Measurements from ENCODE around the gene NUP98. TPM values are rescaled to one million over a fixed set of nuclear protein-coding genes. Genes with fewer than 3 reads are reported as not detected.
"Not testable (repeated sequence)": the region's sequence is repeated elsewhere in the genome, so short reads cannot be mapped to it uniquely, and the experiment has no call there.

Gene NUP98
- total and polyA plus RNA-seq, 5 donors: 22.9 to 55.9 (median 42.7) TPM

DNA sequence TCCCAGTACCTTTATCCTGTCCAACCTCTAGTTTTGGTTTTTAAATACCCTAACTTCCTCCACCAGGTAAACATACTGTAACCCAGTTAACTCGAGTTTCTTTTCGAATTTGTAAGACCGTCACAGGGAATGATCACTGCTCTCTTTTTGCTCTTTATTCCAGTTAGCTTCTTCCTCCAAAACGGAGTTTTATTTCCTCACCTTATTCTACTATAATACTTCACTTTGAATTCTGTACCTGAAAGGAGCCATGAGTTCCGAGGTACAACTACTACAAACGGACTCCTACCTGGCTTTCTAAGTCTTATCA is 1.4 kb downstream of the NUP98 start:
- Histone ChIP-seq H3K9me3 (ENCODE audit: control insufficient read depth, low read length) (no peaks in the 10 kb centered on the region), H3K4me1 (ENCODE audit: control insufficient read depth, insufficient read depth, low read length) (no peaks in the 10 kb centered on the region), H3K27ac (ENCODE audit: low read length) (no peak overlapping the region), H3K4me3 (ENCODE audit: low read length) (peak overlapping the region; percentile 90), H3K27me3 (ENCODE audit: control insufficient read depth, insufficient read depth) (no peaks in the 10 kb centered on the region)
- 40% methylated on average over 6 of the region's 6 CpGs for WGBS
- intact Hi-C loops (cut with DNase I): no loop called here
- ATAC-seq (no peak), DNase-seq (no peak)

DNA sequence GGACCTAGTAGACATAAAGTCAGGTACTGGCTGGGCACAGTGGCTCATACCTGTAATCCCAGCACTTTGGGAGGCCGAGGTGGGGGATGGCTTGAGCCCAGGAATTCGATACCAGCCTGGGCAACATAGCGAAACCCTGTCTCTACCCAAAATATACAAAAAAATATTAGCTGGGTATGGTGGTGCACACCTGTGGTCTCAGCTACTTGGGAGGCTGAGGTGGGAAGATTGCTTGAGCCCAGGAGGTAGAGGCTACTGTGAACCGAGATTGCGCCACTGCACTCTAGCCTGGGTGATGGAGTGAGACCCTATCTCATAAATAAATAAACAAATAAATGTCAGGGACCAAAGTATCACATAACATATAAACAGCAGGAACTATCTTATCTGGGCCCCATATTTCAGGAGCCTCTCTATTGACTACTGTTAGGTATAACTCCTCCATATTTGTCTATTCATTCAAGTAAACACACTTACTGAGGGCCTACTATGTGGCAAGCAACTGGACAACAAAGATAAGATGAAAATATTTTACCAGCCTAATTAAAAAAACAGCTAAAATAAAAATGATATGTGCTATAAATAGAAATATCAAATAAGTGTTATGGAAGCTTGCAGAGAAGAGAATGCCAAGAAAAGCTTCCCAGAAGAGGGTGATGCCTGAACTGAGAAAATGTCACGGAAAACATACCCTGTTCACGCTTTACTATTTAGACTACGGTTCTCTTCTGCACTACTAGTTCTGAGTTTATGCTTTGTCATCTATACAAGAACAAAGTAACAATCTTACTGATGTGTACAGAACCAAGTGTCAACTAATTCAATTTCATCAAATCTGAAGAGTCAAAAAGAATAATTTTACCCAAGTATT is 2.0 kb downstream of the NUP98 start:
- Histone ChIP-seq H3K4me1 (ENCODE audit: control insufficient read depth, insufficient read depth, low read length) (no peaks in the 10 kb centered on the region), H3K27me3 (ENCODE audit: control insufficient read depth, insufficient read depth) (no peaks in the 10 kb centered on the region), H3K27ac (ENCODE audit: low read length) (peak overlapping the region; percentile 42), H3K4me3 (ENCODE audit: low read length) (peak overlapping the region; percentile 90), H3K9me3 (ENCODE audit: control insufficient read depth, low read length) (no peaks in the 10 kb centered on the region)
- ATAC-seq: no peak
- DNase-seq: no peak
- WGBS: 77% methylated on average over 8 of the region's 8 CpGs
- intact Hi-C loops (cut with DNase I): no loop called here

DNA sequence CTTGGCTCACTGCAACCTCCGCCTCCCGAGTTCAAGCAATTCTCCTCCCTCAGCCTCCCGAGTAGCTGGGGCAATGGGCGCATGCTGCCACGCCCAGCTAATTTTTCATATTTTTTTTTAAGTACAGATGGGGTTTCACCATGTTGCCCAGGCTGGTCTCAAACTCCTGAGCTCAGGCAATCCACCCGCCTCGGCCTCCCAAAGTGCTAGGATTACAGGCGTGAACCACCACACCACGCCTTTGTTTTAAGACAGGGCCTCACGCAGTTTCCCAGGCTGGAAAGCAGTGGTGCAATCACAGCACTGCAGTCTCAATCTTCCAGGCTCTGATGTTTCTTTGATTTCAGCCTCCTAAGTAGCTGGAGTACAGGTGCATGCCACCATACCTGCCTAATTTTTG is 3.0 kb downstream of the NUP98 start:
- 96% methylated on average over 10 of the region's 10 CpGs for WGBS
- H3K9me3 ChIP-seq (ENCODE audit: control insufficient read depth, low read length); DNase-seq; H3K4me3 ChIP-seq (ENCODE audit: low read length); H3K4me1 ChIP-seq (ENCODE audit: control insufficient read depth, insufficient read depth, low read length); H3K27me3 ChIP-seq (ENCODE audit: control insufficient read depth, insufficient read depth); H3K27ac ChIP-seq (ENCODE audit: low read length); ATAC-seq: not testable (repeated sequence)
- intact Hi-C loops (cut with DNase I): loop anchor here in 1 of 4 donors (5.0 kb wide), 1 partner anchor 48 kb away; the partner anchor contains the start of gene RHOG

DNA sequence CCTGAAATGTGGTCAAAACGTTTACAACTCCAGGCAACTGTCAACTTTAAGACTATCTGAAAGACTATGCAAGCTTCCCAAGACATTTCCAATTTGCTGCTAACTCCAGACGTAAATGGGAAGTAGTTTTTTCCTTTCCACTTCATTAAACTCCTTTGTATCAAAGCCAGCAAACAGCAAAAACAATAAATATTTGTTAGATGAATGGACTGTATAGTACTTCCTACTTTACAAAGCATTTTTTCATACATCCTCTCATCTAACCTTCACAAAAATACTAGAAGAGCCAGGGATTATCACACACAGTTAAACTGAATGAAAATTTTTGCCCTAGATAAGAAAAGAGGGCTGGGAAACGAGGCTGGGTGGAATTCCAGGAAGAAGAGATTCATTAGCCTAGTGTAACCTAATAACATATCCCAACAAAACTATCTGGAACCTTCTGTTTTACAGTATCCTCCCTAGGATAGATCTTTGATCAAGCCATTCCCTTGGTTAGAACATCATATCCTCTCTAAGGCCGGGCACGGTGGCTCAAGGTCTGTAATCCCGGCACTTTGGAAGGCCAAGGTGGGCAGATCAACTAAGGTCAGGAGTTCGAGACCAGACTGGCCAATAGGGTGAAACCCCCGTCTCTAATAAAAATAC is 10.4 kb downstream of the NUP98 start:
- Histone ChIP-seq H3K9me3 (ENCODE audit: control insufficient read depth, low read length) (no peaks in the 10 kb centered on the region), H3K27ac (ENCODE audit: low read length) (no peak overlapping the region), H3K4me1 (ENCODE audit: control insufficient read depth, insufficient read depth, low read length) (peaks cover 4% of the 10 kb centered on the region), H3K4me3 (ENCODE audit: low read length) (no peak overlapping the region), H3K27me3 (ENCODE audit: control insufficient read depth, insufficient read depth) (no peaks in the 10 kb centered on the region)
- ATAC-seq (peak in 1 of 2 donors; percentile 19), DNase-seq (no peak)
- WGBS: 61% methylated on average over 8 of the region's 8 CpGs
- intact Hi-C loops (cut with DNase I): no loop called here

- peaks cover 4% of the 10 kb centered on the region for H3K4me1 ChIP-seq (ENCODE audit: control insufficient read depth, insufficient read depth, low read length)
- intact Hi-C loops (cut with DNase I): no loop called here
- no peak overlapping the region for H3K27ac ChIP-seq (ENCODE audit: low read length)
- H3K9me3 ChIP-seq (ENCODE audit: control insufficient read depth, low read length): no peaks in the 10 kb centered on the region
- H3K27me3 ChIP-seq (ENCODE audit: control insufficient read depth, insufficient read depth): no peaks in the 10 kb centered on the region
- 87% methylated on average over 4 of the region's 4 CpGs for WGBS
- DNase-seq (no peak), ATAC-seq (no peak)
- H3K4me3 ChIP-seq (ENCODE audit: low read length): no peak overlapping the region
Measured at GRCh38 chr11:3783611-3784010, 13.7 kb downstream of the NUP98 start.

GRCh38 chr11:3782963-3783362 is 14.4 kb downstream of the NUP98 start:
- H3K9me3 ChIP-seq (ENCODE audit: control insufficient read depth, low read length): no peaks in the 10 kb centered on the region
- H3K27ac ChIP-seq (ENCODE audit: low read length): no peak overlapping the region
- no peak overlapping the region for H3K4me3 ChIP-seq (ENCODE audit: low read length)
- no peak for DNase-seq
- intact Hi-C loops (cut with DNase I): no loop called here
- peaks cover 4% of the 10 kb centered on the region for H3K4me1 ChIP-seq (ENCODE audit: control insufficient read depth, insufficient read depth, low read length)
- 88% methylated on average over 5 of the region's 5 CpGs for WGBS
- ATAC-seq: no peak
- no peaks in the 10 kb centered on the region for H3K27me3 ChIP-seq (ENCODE audit: control insufficient read depth, insufficient read depth)

DNA sequence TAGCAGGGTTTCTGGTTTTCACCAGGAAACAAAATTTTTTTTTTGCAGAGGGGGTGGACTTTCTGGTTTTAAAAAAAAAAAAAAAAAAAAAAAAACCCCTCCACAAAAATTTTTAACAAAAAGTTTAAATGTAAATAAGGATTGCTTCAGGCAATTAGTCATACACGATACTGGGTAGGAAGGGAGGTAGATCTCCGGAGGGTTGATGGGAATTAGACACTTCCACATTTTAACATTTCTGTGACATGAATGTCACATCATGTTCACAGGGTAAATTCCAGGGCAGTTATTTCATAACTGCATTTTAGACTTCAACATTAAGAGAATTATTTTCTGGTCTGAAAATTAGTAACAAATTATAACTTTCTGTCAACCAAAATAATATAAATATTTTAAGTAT is 15.9 kb downstream of the NUP98 start:
- Histone ChIP-seq H3K4me3 (ENCODE audit: low read length) (no peak overlapping the region), H3K4me1 (ENCODE audit: control insufficient read depth, insufficient read depth, low read length) (no peaks in the 10 kb centered on the region), H3K9me3 (ENCODE audit: control insufficient read depth, low read length) (no peaks in the 10 kb centered on the region), H3K27ac (ENCODE audit: low read length) (no peak overlapping the region), H3K27me3 (ENCODE audit: control insufficient read depth, insufficient read depth) (no peaks in the 10 kb centered on the region)
- no peak for DNase-seq
- 25% methylated on average over 2 of the region's 2 CpGs for WGBS
- ATAC-seq: no peak
- intact Hi-C loops (cut with DNase I): no loop called here

DNA sequence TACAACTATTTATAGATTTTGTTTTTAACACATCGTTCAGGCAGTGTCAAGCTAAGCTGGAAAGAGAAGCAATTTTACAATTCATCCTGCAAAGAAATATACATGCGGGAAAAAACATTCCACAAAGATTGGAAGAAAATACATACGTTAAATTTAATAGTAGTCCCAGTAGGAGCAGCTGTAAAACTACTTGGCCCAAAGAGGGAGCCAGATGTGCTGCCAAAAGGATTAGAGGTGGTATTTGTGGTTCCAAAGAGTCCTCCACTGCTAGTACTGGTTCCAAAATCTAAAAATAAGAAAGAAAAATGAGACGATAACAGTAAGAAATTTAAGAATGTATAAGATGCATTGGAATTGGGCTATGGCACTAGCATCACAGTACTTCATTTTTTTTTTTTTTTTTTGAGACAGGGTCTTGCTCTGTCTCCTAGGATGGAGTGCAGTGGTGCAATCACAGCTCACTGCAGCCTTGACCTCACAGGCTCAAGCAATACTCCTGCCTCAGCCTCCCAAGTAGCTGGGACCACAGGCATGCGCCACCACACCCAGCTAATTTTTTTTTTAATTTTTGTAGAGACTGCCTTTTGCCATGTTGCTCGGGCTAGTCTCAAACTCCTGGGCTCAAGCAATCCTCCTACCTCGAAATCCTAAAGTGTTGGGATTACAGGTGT is 21.5 kb downstream of the NUP98 start:
- 76% methylated on average over 7 of the region's 7 CpGs for WGBS
- DNase-seq (no peak), ATAC-seq (no peak)
- intact Hi-C loops (cut with DNase I): loop anchor here in 1 of 4 donors (10.0 kb wide), 1 partner anchor 71 kb away; no protein-coding TSS in a partner anchor
- Histone ChIP-seq H3K27me3 (ENCODE audit: control insufficient read depth, insufficient read depth) (no peaks in the 10 kb centered on the region), H3K9me3 (ENCODE audit: control insufficient read depth, low read length) (no peaks in the 10 kb centered on the region), H3K4me1 (ENCODE audit: control insufficient read depth, insufficient read depth, low read length) (no peaks in the 10 kb centered on the region), H3K27ac (ENCODE audit: low read length) (no peak overlapping the region), H3K4me3 (ENCODE audit: low read length) (no peak overlapping the region)

DNA sequence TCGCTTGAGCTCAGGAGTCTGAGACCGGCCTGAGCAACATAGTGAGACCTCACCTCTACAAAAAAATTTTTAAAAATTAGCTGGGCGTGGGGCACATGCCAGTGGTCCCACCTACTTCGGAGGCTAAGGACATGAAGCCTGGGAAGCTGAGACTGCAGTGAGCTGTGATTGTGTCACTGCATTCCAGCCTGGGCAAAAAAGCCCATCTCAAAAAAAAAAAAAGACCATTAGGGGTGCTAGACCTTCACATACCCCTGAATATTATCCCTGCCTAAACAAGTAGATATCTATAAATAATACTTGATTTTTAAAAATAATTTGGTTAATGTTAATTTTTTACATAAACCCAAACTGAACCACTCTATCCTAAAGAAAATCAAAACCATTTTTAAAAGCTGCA is 24.2 kb downstream of the NUP98 start:
- WGBS: 93% methylated on average over 4 of the region's 4 CpGs
- H3K9me3 ChIP-seq (ENCODE audit: control insufficient read depth, low read length): no peaks in the 10 kb centered on the region
- intact Hi-C loops (cut with DNase I): loop anchor here in 1 of 4 donors (10.0 kb wide), 1 partner anchor 68 kb away; no protein-coding TSS in a partner anchor
- no peaks in the 10 kb centered on the region for H3K4me1 ChIP-seq (ENCODE audit: control insufficient read depth, insufficient read depth, low read length)
- H3K4me3 ChIP-seq (ENCODE audit: low read length): no peak overlapping the region
- no peak overlapping the region for H3K27ac ChIP-seq (ENCODE audit: low read length)
- no peak for DNase-seq
- H3K27me3 ChIP-seq (ENCODE audit: control insufficient read depth, insufficient read depth): no peaks in the 10 kb centered on the region
- no peak for ATAC-seq

DNA sequence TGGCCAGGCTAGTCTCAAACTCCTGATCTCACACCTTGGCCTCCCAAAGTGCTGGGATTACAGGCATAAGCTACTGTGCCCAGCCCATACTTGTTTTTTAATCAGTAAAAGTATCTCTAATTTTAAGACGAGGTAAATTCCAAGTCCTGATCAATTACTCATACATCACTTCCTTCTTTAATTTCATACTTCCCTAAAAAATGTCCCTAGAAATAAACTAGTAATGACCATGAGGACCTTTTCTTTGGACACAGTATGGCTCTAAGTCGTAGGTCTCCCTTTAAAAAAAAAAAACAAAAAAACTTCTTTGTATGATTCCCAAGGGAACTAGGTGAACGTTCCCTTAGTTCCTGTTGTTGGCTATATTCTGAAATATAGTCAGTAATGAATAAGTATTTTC is 29.8 kb downstream of the NUP98 start:
- Histone ChIP-seq H3K9me3 (ENCODE audit: control insufficient read depth, low read length) (no peaks in the 10 kb centered on the region), H3K27ac (ENCODE audit: low read length) (no peak overlapping the region), H3K4me1 (ENCODE audit: control insufficient read depth, insufficient read depth, low read length) (no peaks in the 10 kb centered on the region), H3K27me3 (ENCODE audit: control insufficient read depth, insufficient read depth) (no peaks in the 10 kb centered on the region), H3K4me3 (ENCODE audit: low read length) (no peak overlapping the region)
- ATAC-seq: no peak
- DNase-seq: no peak
- intact Hi-C loops (cut with DNase I): loop anchor here in 1 of 4 donors (10.0 kb wide), 1 partner anchor 53 kb away; no protein-coding TSS in a partner anchor
- 74% methylated on average over 3 of the region's 3 CpGs for WGBS

GRCh38 chr11:3766836-3767235 is 30.5 kb downstream of the NUP98 start:
- not testable (repeated sequence) for H3K27me3 ChIP-seq (ENCODE audit: control insufficient read depth, insufficient read depth); H3K9me3 ChIP-seq (ENCODE audit: control insufficient read depth, low read length); H3K4me1 ChIP-seq (ENCODE audit: control insufficient read depth, insufficient read depth, low read length); DNase-seq; ATAC-seq; H3K27ac ChIP-seq (ENCODE audit: low read length); H3K4me3 ChIP-seq (ENCODE audit: low read length)
- intact Hi-C loops (cut with DNase I): loop anchor here in 1 of 4 donors (10.0 kb wide), 1 partner anchor 52 kb away; no protein-coding TSS in a partner anchor
- WGBS: 95% methylated on average over 9 of the region's 9 CpGs

All from right cardiac atrium (tissue), 5 donors.